Liver (tissue), 9 donors: ENCODE data around the gene S100A16. TPM values are rescaled to one million over a fixed set of nuclear protein-coding genes. Genes with fewer than 3 reads are reported as not detected.

ENCODE experiments used
- DNase-seq: peaks from one replicate; pipeline ENCODE4 v3.0.0-alpha.2; 2017; ENCODE audit warnings: low spot score
- H3K27ac ChIP-seq, 2 donors: one replicate each; pipeline ENCODE4 v1.7.0; 2013; ENCODE audit warnings: inconsistent platforms in 2 of 2, low read length in 2 of 2, control low read depth in 1 of 2, low read depth in 1 of 2, mild to moderate bottlenecking in 1 of 2
- H3K27me3 ChIP-seq, 4 donors: one replicate each; pipeline versions ENCODE4 v1.6.1 to v1.7.0; 2013; ENCODE audit warnings: low read length in 3 of 4, inconsistent platforms in 1 of 4, mild to moderate bottlenecking in 1 of 4, moderate library complexity in 1 of 4; ENCODE audit not compliant: control insufficient read depth in 4 of 4, insufficient read depth in 4 of 4
- H3K36me3 ChIP-seq, 4 donors: one replicate each; pipeline versions ENCODE4 v1.6.1 to v1.7.0; 2013; ENCODE audit warnings: low read length in 3 of 4, mild to moderate bottlenecking in 3 of 4, low read depth in 1 of 4, moderate library complexity in 1 of 4; ENCODE audit not compliant: control insufficient read depth in 4 of 4, insufficient read depth in 3 of 4
- H3K4me1 ChIP-seq, 4 donors: one replicate each; pipeline versions ENCODE4 v1.6.1 to v1.7.0; 2013; ENCODE audit warnings: low read length in 3 of 4, mild to moderate bottlenecking in 3 of 4, moderate library complexity in 1 of 4; ENCODE audit not compliant: control insufficient read depth in 4 of 4, insufficient read depth in 4 of 4
- H3K4me3 ChIP-seq, 3 donors: one replicate each; pipeline versions ENCODE4 v1.6.1 to v1.7.0; 2013; ENCODE audit warnings: low read length in 3 of 3, control low read depth in 1 of 3, low read depth in 1 of 3, mild to moderate bottlenecking in 1 of 3
- H3K9ac ChIP-seq, 2 donors: one replicate each; pipeline ENCODE4 v1.7.0; 2013; ENCODE audit warnings: low read length in 2 of 2, mild to moderate bottlenecking in 2 of 2, moderate library complexity in 2 of 2, control low read depth in 1 of 2, low read depth in 1 of 2
- H3K9me3 ChIP-seq, 4 donors: one replicate each; pipeline versions ENCODE4 v1.6.1 to v1.7.0; 2013; ENCODE audit warnings: low read length in 3 of 4; ENCODE audit not compliant: control insufficient read depth in 4 of 4
- EGR1 ChIP-seq, 2 donors: IDR thresholded peaks; 2 replicates each; pipeline ENCODE4 v1.6.1; 2016 to 2018; ENCODE audit warnings: antibody characterized with exemption in 2 of 2, low read depth in 2 of 2
- FOXA1 ChIP-seq: IDR thresholded peaks from 2 replicates; pipeline ENCODE4 v1.6.1; 2016; ENCODE audit warnings: antibody characterized with exemption
- FOXA2 ChIP-seq: IDR thresholded peaks from 2 replicates; pipeline ENCODE4 v1.6.1; 2016; ENCODE audit warnings: antibody characterized with exemption
- GABPA ChIP-seq, 2 donors: IDR thresholded peaks in 1 of 2; conservative IDR thresholded peaks in 1 of 2; 2 replicates each; pipeline ENCODE4 v1.6.1; 2016; ENCODE audit warnings: antibody characterized with exemption in 2 of 2, mild to moderate bottlenecking in 1 of 2, moderate library complexity in 1 of 2
- HNF4A ChIP-seq, 2 donors: conservative IDR thresholded peaks; 2 replicates each; pipeline ENCODE4 v1.6.1; 2016; ENCODE audit warnings: antibody characterized with exemption in 2 of 2, mild to moderate bottlenecking in 2 of 2
- HNF4G ChIP-seq: IDR thresholded peaks from 2 replicates; pipeline ENCODE4 v1.6.1; 2016; ENCODE audit warnings: antibody characterized with exemption
- JUND ChIP-seq, 2 donors: IDR thresholded peaks; 2 replicates each; pipeline ENCODE4 v1.6.1; 2016; ENCODE audit warnings: antibody characterized with exemption in 2 of 2
- NR2F2 ChIP-seq: IDR thresholded peaks from 2 replicates; pipeline ENCODE4 v1.6.1; 2016; ENCODE audit warnings: antibody characterized with exemption
- RAD21 ChIP-seq, 2 donors: IDR thresholded peaks; 2 replicates each; pipeline ENCODE4 v1.6.1; 2016; ENCODE audit warnings: antibody characterized with exemption in 2 of 2, mild to moderate bottlenecking in 2 of 2
- RXRA ChIP-seq, 2 donors: IDR thresholded peaks; 2 replicates each; pipeline ENCODE4 v1.6.1; 2017 to 2018; ENCODE audit warnings: antibody characterized with exemption in 2 of 2, mild to moderate bottlenecking in 1 of 2
- SP1 ChIP-seq: IDR thresholded peaks from 2 replicates; pipeline ENCODE4 v1.6.1; 2018; ENCODE audit warnings: antibody characterized with exemption, mild to moderate bottlenecking
- TAF1 ChIP-seq: conservative IDR thresholded peaks from 2 replicates; pipeline ENCODE4 v1.6.1; 2016; ENCODE audit warnings: antibody characterized with exemption, mild to moderate bottlenecking
- YY1 ChIP-seq: IDR thresholded peaks from 2 replicates; pipeline ENCODE4 v1.6.1; 2016; ENCODE audit warnings: antibody characterized with exemption, mild to moderate bottlenecking
- WGBS: extraction: QIAGEN DNeasy Blood & Tissue Kit; methylation state at CpG from one replicate; pipeline ENCODE4 v1.1.7; 2013; 5-methylcytosine and 5-hydroxymethylcytosine counted together
- polyA plus RNA-seq, 2 donors: library from polyadenylated mRNA; stranded (reverse) in 1 of 2; unstranded in 1 of 2; fragments of 200-250 nt in 1 of 2; fragments of >200 nt in 1 of 2; fragmentation: Nextera tagmentation in 1 of 2; extraction: Ambion mirVana in 1 of 2; gene quantifications; one replicate each; pipeline versions ENCODE4 v1.2.1 to v1.2.3, GENCODE V29; 2013 to 2015
- total RNA-seq, 2 donors: library from RNA; depleted of rRNA; stranded (reverse); fragments of >200 nt; gene quantifications; one replicate each; pipeline ENCODE4 v1.2.3, GENCODE V29; 2014
- TF ChIP-seq, protein P1 (sequence below): IDR thresholded peaks from 2 replicates; pipeline ENCODE4 v1.6.1; 2016; ENCODE audit warnings: antibody characterized with exemption
- TF ChIP-seq, protein P2 (sequence below): IDR thresholded peaks from 2 replicates; pipeline ENCODE4 v1.6.1; 2016; ENCODE audit warnings: antibody characterized with exemption
- TF ChIP-seq, protein P3 (sequence below): IDR thresholded peaks from 2 replicates; pipeline ENCODE4 v1.6.1; 2016; ENCODE audit warnings: antibody characterized with exemption
- TF ChIP-seq, protein P4 (sequence below): fragments of 150-350 bp; IDR thresholded peaks from 2 replicates; pipeline ENCODE4 v1.5.1; 2017; ENCODE audit warnings: improper control_type of control experiment, low read depth, low read length; ENCODE audit not compliant: missing input control
- TF ChIP-seq, protein P5 (sequence below): IDR thresholded peaks from 2 replicates; pipeline ENCODE4 v1.6.1; 2016; ENCODE audit warnings: antibody characterized with exemption, mild to moderate bottlenecking
- donor health status: healthy.
- donor health status: healthy.
- donor health status: healthy.
- donor health status: healthy.
- donor health status: healthy.

Gene S100A16
- total and polyA plus RNA-seq, 4 donors = 27.3 to 142 (median 81.8) TPM

DNA sequence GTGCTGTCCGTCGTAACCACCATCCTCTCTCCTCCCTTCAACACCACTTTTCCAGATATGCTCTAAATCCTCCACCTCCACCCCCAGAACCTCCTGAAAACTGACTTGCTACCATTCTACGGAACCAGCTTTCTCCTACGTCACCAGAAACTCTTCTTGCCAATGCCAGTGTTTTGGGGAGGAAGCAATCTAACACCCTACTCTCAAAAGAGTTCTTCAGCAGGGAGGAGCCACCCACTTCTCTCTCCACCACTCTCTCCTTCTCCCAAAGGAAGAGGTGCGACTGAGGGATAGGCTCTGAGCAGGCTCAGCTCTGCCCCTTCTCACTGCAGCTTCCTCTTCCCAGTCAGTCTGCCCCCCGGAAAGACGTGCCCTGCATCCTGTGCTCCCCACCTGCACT, 41.2 kb downstream of the S100A16 start:
- Histone ChIP-seq H3K9ac (no peak overlapping the region), H3K9me3 (no peaks in the 10 kb centered on the region), H3K4me1 (peaks cover 0 to 10% (median 4%) of the 10 kb centered on the region in 4 donors), H3K27ac (no peak overlapping the region), H3K4me3 (no peak overlapping the region), H3K36me3 (no peaks in the 10 kb centered on the region), H3K27me3 (no peaks in the 10 kb centered on the region)
- TF ChIP-seq, protein P1, sequence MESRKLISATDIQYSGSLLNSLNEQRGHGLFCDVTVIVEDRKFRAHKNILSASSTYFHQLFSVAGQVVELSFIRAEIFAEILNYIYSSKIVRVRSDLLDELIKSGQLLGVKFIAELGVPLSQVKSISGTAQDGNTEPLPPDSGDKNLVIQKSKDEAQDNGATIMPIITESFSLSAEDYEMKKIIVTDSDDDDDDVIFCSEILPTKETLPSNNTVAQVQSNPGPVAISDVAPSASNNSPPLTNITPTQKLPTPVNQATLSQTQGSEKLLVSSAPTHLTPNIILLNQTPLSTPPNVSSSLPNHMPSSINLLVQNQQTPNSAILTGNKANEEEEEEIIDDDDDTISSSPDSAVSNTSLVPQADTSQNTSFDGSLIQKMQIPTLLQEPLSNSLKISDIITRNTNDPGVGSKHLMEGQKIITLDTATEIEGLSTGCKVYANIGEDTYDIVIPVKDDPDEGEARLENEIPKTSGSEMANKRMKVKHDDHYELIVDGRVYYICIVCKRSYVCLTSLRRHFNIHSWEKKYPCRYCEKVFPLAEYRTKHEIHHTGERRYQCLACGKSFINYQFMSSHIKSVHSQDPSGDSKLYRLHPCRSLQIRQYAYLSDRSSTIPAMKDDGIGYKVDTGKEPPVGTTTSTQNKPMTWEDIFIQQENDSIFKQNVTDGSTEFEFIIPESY = no peak
- TF ChIP-seq TAF1 (no peak), FOXA1 (no peak), SP1 (no peak), RXRA (IDR thresholded peaks at IDR 0.05) (no peak), RAD21 (IDR thresholded peaks at IDR 0.05) (no peak), GABPA (IDR thresholded peaks at IDR 0.05 in 1 of 2, conservative IDR thresholded peaks at IDR 0.05 in 1 of 2) (no peak), HNF4G (no peak), NR2F2 (no peak), FOXA2 (no peak)
- TF ChIP-seq, protein P2, sequence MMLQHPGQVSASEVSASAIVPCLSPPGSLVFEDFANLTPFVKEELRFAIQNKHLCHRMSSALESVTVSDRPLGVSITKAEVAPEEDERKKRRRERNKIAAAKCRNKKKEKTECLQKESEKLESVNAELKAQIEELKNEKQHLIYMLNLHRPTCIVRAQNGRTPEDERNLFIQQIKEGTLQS = no peak
- TF ChIP-seq, protein P3, sequence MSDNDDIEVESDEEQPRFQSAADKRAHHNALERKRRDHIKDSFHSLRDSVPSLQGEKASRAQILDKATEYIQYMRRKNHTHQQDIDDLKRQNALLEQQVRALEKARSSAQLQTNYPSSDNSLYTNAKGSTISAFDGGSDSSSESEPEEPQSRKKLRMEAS = no peak
- TF ChIP-seq, protein P4, sequence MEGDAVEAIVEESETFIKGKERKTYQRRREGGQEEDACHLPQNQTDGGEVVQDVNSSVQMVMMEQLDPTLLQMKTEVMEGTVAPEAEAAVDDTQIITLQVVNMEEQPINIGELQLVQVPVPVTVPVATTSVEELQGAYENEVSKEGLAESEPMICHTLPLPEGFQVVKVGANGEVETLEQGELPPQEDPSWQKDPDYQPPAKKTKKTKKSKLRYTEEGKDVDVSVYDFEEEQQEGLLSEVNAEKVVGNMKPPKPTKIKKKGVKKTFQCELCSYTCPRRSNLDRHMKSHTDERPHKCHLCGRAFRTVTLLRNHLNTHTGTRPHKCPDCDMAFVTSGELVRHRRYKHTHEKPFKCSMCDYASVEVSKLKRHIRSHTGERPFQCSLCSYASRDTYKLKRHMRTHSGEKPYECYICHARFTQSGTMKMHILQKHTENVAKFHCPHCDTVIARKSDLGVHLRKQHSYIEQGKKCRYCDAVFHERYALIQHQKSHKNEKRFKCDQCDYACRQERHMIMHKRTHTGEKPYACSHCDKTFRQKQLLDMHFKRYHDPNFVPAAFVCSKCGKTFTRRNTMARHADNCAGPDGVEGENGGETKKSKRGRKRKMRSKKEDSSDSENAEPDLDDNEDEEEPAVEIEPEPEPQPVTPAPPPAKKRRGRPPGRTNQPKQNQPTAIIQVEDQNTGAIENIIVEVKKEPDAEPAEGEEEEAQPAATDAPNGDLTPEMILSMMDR = no peak
- TF ChIP-seq, protein P5, sequence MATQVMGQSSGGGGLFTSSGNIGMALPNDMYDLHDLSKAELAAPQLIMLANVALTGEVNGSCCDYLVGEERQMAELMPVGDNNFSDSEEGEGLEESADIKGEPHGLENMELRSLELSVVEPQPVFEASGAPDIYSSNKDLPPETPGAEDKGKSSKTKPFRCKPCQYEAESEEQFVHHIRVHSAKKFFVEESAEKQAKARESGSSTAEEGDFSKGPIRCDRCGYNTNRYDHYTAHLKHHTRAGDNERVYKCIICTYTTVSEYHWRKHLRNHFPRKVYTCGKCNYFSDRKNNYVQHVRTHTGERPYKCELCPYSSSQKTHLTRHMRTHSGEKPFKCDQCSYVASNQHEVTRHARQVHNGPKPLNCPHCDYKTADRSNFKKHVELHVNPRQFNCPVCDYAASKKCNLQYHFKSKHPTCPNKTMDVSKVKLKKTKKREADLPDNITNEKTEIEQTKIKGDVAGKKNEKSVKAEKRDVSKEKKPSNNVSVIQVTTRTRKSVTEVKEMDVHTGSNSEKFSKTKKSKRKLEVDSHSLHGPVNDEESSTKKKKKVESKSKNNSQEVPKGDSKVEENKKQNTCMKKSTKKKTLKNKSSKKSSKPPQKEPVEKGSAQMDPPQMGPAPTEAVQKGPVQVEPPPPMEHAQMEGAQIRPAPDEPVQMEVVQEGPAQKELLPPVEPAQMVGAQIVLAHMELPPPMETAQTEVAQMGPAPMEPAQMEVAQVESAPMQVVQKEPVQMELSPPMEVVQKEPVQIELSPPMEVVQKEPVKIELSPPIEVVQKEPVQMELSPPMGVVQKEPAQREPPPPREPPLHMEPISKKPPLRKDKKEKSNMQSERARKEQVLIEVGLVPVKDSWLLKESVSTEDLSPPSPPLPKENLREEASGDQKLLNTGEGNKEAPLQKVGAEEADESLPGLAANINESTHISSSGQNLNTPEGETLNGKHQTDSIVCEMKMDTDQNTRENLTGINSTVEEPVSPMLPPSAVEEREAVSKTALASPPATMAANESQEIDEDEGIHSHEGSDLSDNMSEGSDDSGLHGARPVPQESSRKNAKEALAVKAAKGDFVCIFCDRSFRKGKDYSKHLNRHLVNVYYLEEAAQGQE = no peak
- WGBS = 71% methylated on average over 7 of the region's 7 CpGs
- DNase-seq = no peak

DNA sequence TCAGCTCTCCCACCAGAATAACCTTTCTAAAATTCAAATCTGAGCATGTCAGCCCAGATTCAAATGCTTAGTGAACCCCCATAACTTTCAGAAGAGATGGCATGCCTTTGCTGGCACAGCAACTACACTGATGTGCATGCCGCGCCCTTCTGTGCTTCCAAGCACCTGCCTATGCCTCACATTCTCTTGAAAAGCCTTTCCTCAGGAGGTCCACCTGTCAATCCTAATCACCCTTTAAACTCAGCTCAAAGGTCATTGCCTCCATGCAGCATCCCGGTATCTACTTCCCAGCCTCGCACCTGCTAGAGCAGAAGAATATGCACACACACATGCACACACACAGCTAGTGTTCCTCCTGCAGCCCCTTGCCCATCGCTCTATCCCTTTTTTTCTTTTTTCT, 42.1 kb downstream of the S100A16 start:
- Histone ChIP-seq H3K9ac (no peak overlapping the region), H3K9me3 (no peaks in the 10 kb centered on the region), H3K4me3 (no peak overlapping the region), H3K27me3 (no peaks in the 10 kb centered on the region), H3K36me3 (no peaks in the 10 kb centered on the region), H3K4me1 (peaks cover 0 to 10% (median 4%) of the 10 kb centered on the region in 4 donors), H3K27ac (no peak overlapping the region)
- no peak for TF ChIP-seq HNF4G
- TF ChIP-seq, protein P2 = no peak
- no peak for TF ChIP-seq TAF1
- no peak for TF ChIP-seq JUND (IDR thresholded peaks at IDR 0.05)
- TF ChIP-seq RAD21 (IDR thresholded peaks at IDR 0.05) = no peak
- TF ChIP-seq, protein P4 = no peak
- no peak for TF ChIP-seq HNF4A (conservative IDR thresholded peaks at IDR 0.05)
- no peak for TF ChIP-seq YY1
- no peak for TF ChIP-seq EGR1 (IDR thresholded peaks at IDR 0.05; ENCODE audit: low read depth in 2 of 2)
- TF ChIP-seq SP1 = no peak
- TF ChIP-seq GABPA (IDR thresholded peaks at IDR 0.05 in 1 of 2, conservative IDR thresholded peaks at IDR 0.05 in 1 of 2) = no peak
- WGBS = 70% methylated on average over 5 of the region's 5 CpGs
- DNase-seq = no peak
